ENCODE measurements around the gene RNF125. TPM values are rescaled to one million over a fixed set of nuclear protein-coding genes. Genes with fewer than 3 reads are reported as not detected.

RNF125 gene
- polyA plus RNA-seq, 1 of the 3 experiments (the other 2 are of a cell fraction) = 0.05 TPM

GRCh38 chr18:32049393-32050171, 31.0 kb downstream of the RNF125 start:
- H3K79me2 ChIP-seq (ENCODE audit: insufficient read depth) = no peaks in the 10 kb centered on the region
- no peaks in the 10 kb centered on the region for H3K4me1 ChIP-seq (ENCODE audit: control insufficient read depth in 1 of 2, insufficient read depth in 2 of 2, low read depth in 1 of 2, low read length in 1 of 2)
- H3K4me2 ChIP-seq = no peak overlapping the region
- H3F3A ChIP-seq (replicated peaks; ENCODE audit: insufficient read depth) = no peaks in the 10 kb centered on the region
- POLR2A ChIA-PET = no interaction called here
- no peaks in the 10 kb centered on the region for H3K9me3 ChIP-seq
- no peak for TF ChIP-seq MXI1 (IDR thresholded peaks at IDR 0.05; ENCODE audit: low read depth, low read length)
- TF ChIP-seq CHD2 (IDR thresholded peaks at IDR 0.05; ENCODE audit: low read length, partially characterized antibody) = no peak
- no peak for TF ChIP-seq SMC3 (IDR thresholded peaks at IDR 0.05; ENCODE audit: low read depth, low read length)
- no peaks in the 10 kb centered on the region for H3K9me2 ChIP-seq
- H3K27me3 ChIP-seq (ENCODE audit: insufficient read depth) = no peaks in the 10 kb centered on the region
- WGBS (ENCODE audit: low lambda C conversion rate) = 75% methylated on average over 3 of the region's 3 CpGs
- H4K20me1 ChIP-seq (ENCODE audit: insufficient read depth) = no peaks in the 10 kb centered on the region
- no peak overlapping the region for H3K9ac ChIP-seq
- CTCF ChIA-PET = interaction anchor here (1.0 to 1.2 kb wide), 2 partner anchors 11 to 22 kb away, joined by 3 to 4 read pairs; no protein-coding TSS in a partner anchor
- no peak overlapping the region for H3K27ac ChIP-seq (ENCODE audit: low read depth in 2 of 2, low read length in 1 of 2)
- H3K4me3 ChIP-seq (ENCODE audit: low read depth in 2 of 2, low read length in 1 of 2) = no peak overlapping the region
- DNase-seq = no peak
- no peak overlapping the region for H2AFZ ChIP-seq (ENCODE audit: low read depth)
- no peaks in the 10 kb centered on the region for H3K36me3 ChIP-seq (replicated peaks in 1 of 2; ENCODE audit: control insufficient read depth in 1 of 2, insufficient read depth in 2 of 2, low read length in 1 of 2)

- Histone ChIP-seq H3K36me3 (replicated peaks in 1 of 2; ENCODE audit: control insufficient read depth in 1 of 2, insufficient read depth in 2 of 2, low read length in 1 of 2) (no peaks in the 10 kb centered on the region), H3K4me1 (ENCODE audit: control insufficient read depth in 1 of 2, insufficient read depth in 2 of 2, low read depth in 1 of 2, low read length in 1 of 2) (no peaks in the 10 kb centered on the region), H3K27ac (ENCODE audit: low read depth in 2 of 2, low read length in 1 of 2) (no peak overlapping the region), H3K9ac (no peak overlapping the region), H3K79me2 (ENCODE audit: insufficient read depth) (no peaks in the 10 kb centered on the region), H3K4me3 (ENCODE audit: low read depth in 2 of 2, low read length in 1 of 2) (no peak overlapping the region), H3K4me2 (no peak overlapping the region), H2AFZ (ENCODE audit: low read depth) (no peak overlapping the region), H3K9me2 (no peaks in the 10 kb centered on the region), H3K9me3 (no peaks in the 10 kb centered on the region), H3F3A (replicated peaks; ENCODE audit: insufficient read depth) (no peaks in the 10 kb centered on the region), H3K27me3 (ENCODE audit: insufficient read depth) (no peaks in the 10 kb centered on the region), H4K20me1 (ENCODE audit: insufficient read depth) (no peaks in the 10 kb centered on the region)
- CTCF ChIA-PET = interaction anchor here (0.7 to 1.6 kb wide), 2 partner anchors 11 to 15 kb away, joined by 5 to 7 read pairs; no protein-coding TSS in a partner anchor
- no peak for TF ChIP-seq REST (IDR thresholded peaks at IDR 0.05; ENCODE audit: low read depth, low read length)
- no peak for TF ChIP-seq EP300 (IDR thresholded peaks at IDR 0.05; ENCODE audit: borderline replicate concordance in 1 of 2, low read depth in 1 of 2, low read length in 1 of 2)
- no peak for TF ChIP-seq SMC3 (IDR thresholded peaks at IDR 0.05; ENCODE audit: low read depth, low read length)
- TF ChIP-seq RCOR1 (IDR thresholded peaks at IDR 0.05; ENCODE audit: low read length) = no peak
- TF ChIP-seq GABPA (IDR thresholded peaks at IDR 0.05; ENCODE audit: low read depth) = no peak
- no peak for TF ChIP-seq NRF1 (IDR thresholded peaks at IDR 0.05; ENCODE audit: low read depth, low read length)
- TF ChIP-seq CHD2 (IDR thresholded peaks at IDR 0.05; ENCODE audit: low read length, partially characterized antibody) = no peak
- TF ChIP-seq ELF1 (IDR thresholded peaks at IDR 0.05) = no peak
- no peak for TF ChIP-seq MXI1 (IDR thresholded peaks at IDR 0.05; ENCODE audit: low read depth, low read length)
- TF ChIP-seq POLR2AphosphoS5 (IDR thresholded peaks at IDR 0.05; ENCODE audit: low read depth, low read length) = no peak
- no peak for TF ChIP-seq SIN3A (IDR thresholded peaks at IDR 0.05; ENCODE audit: borderline replicate concordance, low read depth, low read length)
- TF ChIP-seq MAX (IDR thresholded peaks at IDR 0.05; ENCODE audit: low read depth) = no peak
- DNase-seq = no peak
- WGBS (ENCODE audit: low lambda C conversion rate) = 78% methylated on average over 3 of the region's 3 CpGs
- POLR2A ChIA-PET = no interaction called here
Measured at GRCh38 chr18:32056613-32057358, 38.2 kb downstream of the RNF125 start.
